Measurements from ENCODE around the gene SOWAHB. TPM values are rescaled to one million over a fixed set of nuclear protein-coding genes. Genes with fewer than 3 reads are reported as not detected.

Gene SOWAHB
- total and polyA plus RNA-seq, 2 of the 8 experiments (the other 6 are each of a cell fraction or from before 2014, with no cell fraction given) = 0.15 to 0.65 TPM

DNA sequence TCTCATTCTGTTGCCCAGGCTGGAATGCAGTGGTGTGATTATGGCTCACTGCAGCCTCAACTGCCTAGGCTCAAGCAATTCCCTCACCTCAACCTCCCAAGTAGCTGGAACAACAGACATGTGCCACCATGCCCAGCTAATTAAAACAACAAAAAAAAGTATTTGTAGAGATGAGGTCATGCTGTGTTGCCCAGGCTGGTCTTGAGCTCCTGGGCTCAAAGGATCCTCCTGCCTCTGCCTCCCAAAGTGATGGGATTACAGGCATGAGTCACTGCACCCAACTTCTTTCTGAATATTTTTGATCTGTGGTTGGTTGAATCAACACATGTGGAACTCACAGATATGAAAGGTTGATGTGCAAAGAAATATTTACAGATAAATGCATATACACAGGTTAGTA, 33.1 kb upstream of the SOWAHB start:
- H3K9me3 ChIP-seq (ENCODE audit: insufficient read depth in 2 of 2, low read depth in 1 of 2, low read length in 1 of 2) = no peaks in the 10 kb centered on the region
- ChIA-PET POLR2A (ENCODE audit: partially characterized antibody) (no interaction called here), CTCF (ENCODE audit: partially characterized antibody) (no interaction called here)
- H2AK5ac ChIP-seq (ENCODE audit: low read depth, low read length) = no peak overlapping the region
- H3K79me2 ChIP-seq (ENCODE audit: control insufficient read depth in 1 of 2, insufficient read depth in 2 of 2, low read length in 2 of 2) = no peaks in the 10 kb centered on the region
- no peak overlapping the region for H2BK15ac ChIP-seq (ENCODE audit: low read length)
- H3K36me3 ChIP-seq (ENCODE audit: control insufficient read depth in 2 of 4, insufficient read depth in 4 of 4, low read length in 3 of 4) = no peaks in the 10 kb centered on the region
- no peak for FAIRE-seq
- H4K91ac ChIP-seq (replicated peaks; ENCODE audit: insufficient read length, low read length) = no peak overlapping the region
- no peak overlapping the region for H3K9ac ChIP-seq (replicated peaks in 1 of 4; ENCODE audit: extremely low read depth in 1 of 4, low read depth in 3 of 4, low read length in 3 of 4)
- H4K5ac ChIP-seq (ENCODE audit: insufficient read length, low read depth, low read length) = no peak overlapping the region
- no peak overlapping the region for H3K4me3 ChIP-seq (ENCODE audit: extremely low read depth in 1 of 4, insufficient read depth in 2 of 4, low read depth in 3 of 4, low read length in 4 of 4)
- no peaks in the 10 kb centered on the region for H4K20me1 ChIP-seq (replicated peaks in 1 of 2; ENCODE audit: control insufficient read depth in 1 of 2, insufficient read depth in 2 of 2, low read length in 2 of 2)
- H3K4ac ChIP-seq (replicated peaks; ENCODE audit: insufficient read length, low read depth, low read length) = no peak overlapping the region
- no peak overlapping the region for H4K8ac ChIP-seq (ENCODE audit: extremely low read depth, insufficient read depth, low read length)
- H3K14ac ChIP-seq (ENCODE audit: insufficient read length) = no peak overlapping the region
- no peak overlapping the region for H2BK120ac ChIP-seq (replicated peaks; ENCODE audit: low read depth, low read length)
- no peak overlapping the region for H3K23ac ChIP-seq (ENCODE audit: insufficient read length)
- no peaks in the 10 kb centered on the region for H3K27me3 ChIP-seq (replicated peaks in 1 of 4; ENCODE audit: control insufficient read depth in 3 of 4, extremely low read depth in 1 of 4, insufficient read depth in 3 of 4, low read length in 3 of 4)
- H3K4me2 ChIP-seq (ENCODE audit: insufficient read depth in 1 of 2, low read depth in 2 of 2, low read length in 2 of 2) = no peak overlapping the region
- no peak overlapping the region for H2AFZ ChIP-seq (ENCODE audit: low read length)
- H2BK20ac ChIP-seq (ENCODE audit: low read length) = no peak overlapping the region
- no peaks in the 10 kb centered on the region for H3K4me1 ChIP-seq (replicated peaks in 1 of 4; ENCODE audit: control insufficient read depth in 3 of 4, insufficient read depth in 4 of 4, low read length in 3 of 4)
- no peak overlapping the region for H2BK5ac ChIP-seq (ENCODE audit: low read depth, low read length)
- H3K23me2 ChIP-seq (ENCODE audit: low read depth, low read length) = no peaks in the 10 kb centered on the region
- DNase-seq (ENCODE audit: low read depth in 1 of 2, low spot score in 2 of 2) = no peak
- no peaks in the 10 kb centered on the region for H3K79me1 ChIP-seq (ENCODE audit: low read depth, low read length)
- H2BK12ac ChIP-seq (ENCODE audit: low read depth, low read length) = no peak overlapping the region
- H3K27ac ChIP-seq (ENCODE audit: low read depth, low read length) = no peak overlapping the region
- no peak overlapping the region for H3K56ac ChIP-seq (replicated peaks; ENCODE audit: insufficient read length, low read depth, low read length)
- H3K18ac ChIP-seq (ENCODE audit: extremely low read depth, low read length) = no peak overlapping the region
- TF ChIP-seq RFX5 (IDR thresholded peaks at IDR 0.05; ENCODE audit: borderline replicate concordance, low read depth, low read length) (no peak), RNF2 (IDR thresholded peaks at IDR 0.05; ENCODE audit: borderline replicate concordance, low read depth, low read length, missing control alignments, poor library complexity, severe bottlenecking) (no peak), SIRT6 (IDR thresholded peaks at IDR 0.05; ENCODE audit: low read length) (no peak), EP300 (IDR thresholded peaks at IDR 0.05; ENCODE audit: borderline replicate concordance in 1 of 2, low read depth in 2 of 2, low read length in 2 of 2) (no peak), KDM1A (IDR thresholded peaks at IDR 0.05; ENCODE audit: borderline replicate concordance, low read length) (no peak), SP4 (IDR thresholded peaks at IDR 0.05; ENCODE audit: low read length) (no peak), SUZ12 (IDR thresholded peaks at IDR 0.05; ENCODE audit: low read length) (no peak), SAP30 (IDR thresholded peaks at IDR 0.05; ENCODE audit: insufficient read depth, insufficient replicate concordance, low read length) (no peak), TBP (IDR thresholded peaks at IDR 0.05; ENCODE audit: low read depth, low read length) (no peak)
- TF ChIP-seq, protein P1, sequence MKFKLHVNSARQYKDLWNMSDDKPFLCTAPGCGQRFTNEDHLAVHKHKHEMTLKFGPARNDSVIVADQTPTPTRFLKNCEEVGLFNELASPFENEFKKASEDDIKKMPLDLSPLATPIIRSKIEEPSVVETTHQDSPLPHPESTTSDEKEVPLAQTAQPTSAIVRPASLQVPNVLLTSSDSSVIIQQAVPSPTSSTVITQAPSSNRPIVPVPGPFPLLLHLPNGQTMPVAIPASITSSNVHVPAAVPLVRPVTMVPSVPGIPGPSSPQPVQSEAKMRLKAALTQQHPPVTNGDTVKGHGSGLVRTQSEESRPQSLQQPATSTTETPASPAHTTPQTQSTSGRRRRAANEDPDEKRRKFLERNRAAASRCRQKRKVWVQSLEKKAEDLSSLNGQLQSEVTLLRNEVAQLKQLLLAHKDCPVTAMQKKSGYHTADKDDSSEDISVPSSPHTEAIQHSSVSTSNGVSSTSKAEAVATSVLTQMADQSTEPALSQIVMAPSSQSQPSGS (IDR thresholded peaks at IDR 0.05; ENCODE audit: low read length) = no peak
- TF ChIP-seq, protein P2, sequence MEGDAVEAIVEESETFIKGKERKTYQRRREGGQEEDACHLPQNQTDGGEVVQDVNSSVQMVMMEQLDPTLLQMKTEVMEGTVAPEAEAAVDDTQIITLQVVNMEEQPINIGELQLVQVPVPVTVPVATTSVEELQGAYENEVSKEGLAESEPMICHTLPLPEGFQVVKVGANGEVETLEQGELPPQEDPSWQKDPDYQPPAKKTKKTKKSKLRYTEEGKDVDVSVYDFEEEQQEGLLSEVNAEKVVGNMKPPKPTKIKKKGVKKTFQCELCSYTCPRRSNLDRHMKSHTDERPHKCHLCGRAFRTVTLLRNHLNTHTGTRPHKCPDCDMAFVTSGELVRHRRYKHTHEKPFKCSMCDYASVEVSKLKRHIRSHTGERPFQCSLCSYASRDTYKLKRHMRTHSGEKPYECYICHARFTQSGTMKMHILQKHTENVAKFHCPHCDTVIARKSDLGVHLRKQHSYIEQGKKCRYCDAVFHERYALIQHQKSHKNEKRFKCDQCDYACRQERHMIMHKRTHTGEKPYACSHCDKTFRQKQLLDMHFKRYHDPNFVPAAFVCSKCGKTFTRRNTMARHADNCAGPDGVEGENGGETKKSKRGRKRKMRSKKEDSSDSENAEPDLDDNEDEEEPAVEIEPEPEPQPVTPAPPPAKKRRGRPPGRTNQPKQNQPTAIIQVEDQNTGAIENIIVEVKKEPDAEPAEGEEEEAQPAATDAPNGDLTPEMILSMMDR (IDR thresholded peaks at IDR 0.05; ENCODE audit: control extremely low read depth in 1 of 3, insufficient read depth in 1 of 3, low read depth in 1 of 3, low read length in 3 of 3) = no peak

All from H1 (cell line).